Prostate gland (tissue), 2 donors: ENCODE results near the gene SCRN2. TPM values are rescaled to one million over a fixed set of nuclear protein-coding genes. Genes with fewer than 3 reads are reported as not detected.
A peak's percentile ranks its signal among the peaks of the same experiment; 100 is the strongest.

Source experiments
- DNase-seq: peaks from one replicate; pipeline ENCODE4 v3.0.0-alpha.2; 2019; ENCODE audit warnings: low spot score
- H3K27ac ChIP-seq, 2 donors: fragments of 200-600 bp; sonication (generic); 2 replicates each; pipeline ENCODE4 v1.5.1; 2017 to 2019
- H3K27me3 ChIP-seq: fragments of 200-600 bp; sonication (generic); replicated peaks from 2 replicates; pipeline ENCODE4 v1.5.1; 2019; ENCODE audit not compliant: insufficient read depth
- H3K36me3 ChIP-seq, 2 donors: fragments of 200-600 bp; sonication (generic); 1 replicate in 1 of 2; 2 replicates in 1 of 2; pipeline versions ENCODE4 v1.5.1 to v1.8.1; 2017 to 2019
- H3K4me1 ChIP-seq: fragments of 200-600 bp; sonication (generic); replicated peaks from 2 replicates; pipeline ENCODE4 v1.5.1; 2019
- H3K4me3 ChIP-seq, 2 donors: fragments of 200-600 bp; sonication (generic); 2 replicates each; pipeline ENCODE4 v1.5.1; 2017 to 2019
- H3K9me3 ChIP-seq: fragments of 200-600 bp; sonication (generic); 2 replicates; pipeline ENCODE4 v1.5.1; 2017
- CTCF ChIP-seq, 4 experiments: fragments of 200-600 bp in 2 of 4; fragments of 450-650 bp in 2 of 4; sonication (generic) in 2 of 4; IDR thresholded peaks; 1 replicate in 3 of 4; 2 replicates in 1 of 4; pipeline ENCODE4 v1.5.1; 2016 to 2019; ENCODE audit warnings: antibody characterized with exemption in 4 of 4, mild to moderate bottlenecking in 2 of 4, moderate library complexity in 2 of 4
- POLR2A ChIP-seq: fragments of 450-650 bp; IDR thresholded peaks from one replicate; pipeline ENCODE4 v1.6.1; 2016; ENCODE audit warnings: antibody characterized with exemption, mild to moderate bottlenecking
- POLR2AphosphoS5 ChIP-seq: sonication (generic); formaldehyde crosslinking; IDR thresholded peaks from one replicate; pipeline ENCODE4 v1.6.1; 2017; ENCODE audit warnings: antibody characterized with exemption
- WGBS: methylation state at CpG from one replicate; pipeline ENCODE4 v1.1.5; 2018; 5-methylcytosine and 5-hydroxymethylcytosine counted together
- intact Hi-C: fragments of 100-400 bp; cut with DNase I; formaldehyde crosslinking; loops from one replicate; pipeline ENCODE4 v1.14.2; 2022
- total RNA-seq, 2 donors: library from RNA; depleted of rRNA; stranded (reverse); fragments of >200 nt; gene quantifications; one replicate each; pipeline ENCODE4 v1.1.0, GENCODE V29; 2016

Gene SCRN2
- total RNA-seq, 2 donors from 2014 or later, result 32.6 to 44.4 TPM

- 24% methylated on average over 31 of the region's 31 CpGs for WGBS
- DNase-seq, result no peak
- Histone ChIP-seq H3K27ac (no peak overlapping the region), H3K4me1 (peaks cover 4% of the 10 kb centered on the region), H3K9me3 (no peaks in the 10 kb centered on the region), H3K36me3 (no peaks in the 10 kb centered on the region), H3K27me3 (peaks cover 5% of the 10 kb centered on the region), H3K4me3 (no peak overlapping the region)
- intact Hi-C loops, result loop anchor here (5.0 to 10.0 kb wide), 2 partner anchors 105 to 1348 kb away; no protein-coding TSS in a partner anchor
- TF ChIP-seq CTCF (IDR thresholded peaks at IDR 0.05) (no peak), POLR2A (no peak), POLR2AphosphoS5 (no peak)
Measured at GRCh38 chr17:47846716-47847340, 5.8 kb upstream of the SCRN2 start.

GRCh38 chr17:47845716-47846075 is 4.6 kb upstream of the SCRN2 start:
- Histone ChIP-seq H3K4me3 (no peak overlapping the region), H3K4me1 (peaks cover 4% of the 10 kb centered on the region), H3K27me3 (peaks cover 5% of the 10 kb centered on the region), H3K27ac (no peak overlapping the region), H3K9me3 (no peaks in the 10 kb centered on the region), H3K36me3 (no peaks in the 10 kb centered on the region)
- no peak for TF ChIP-seq POLR2A
- TF ChIP-seq POLR2AphosphoS5, result no peak
- WGBS, result 91% methylated on average over 3 of the region's 3 CpGs
- intact Hi-C loops, result loop anchor here (5.0 to 10.0 kb wide), 2 partner anchors 107 to 1349 kb away; no protein-coding TSS in a partner anchor
- DNase-seq, result no peak

GRCh38 chr17:47844814-47845715 is 4.0 kb upstream of the SCRN2 start:
- peaks cover 5% of the 10 kb centered on the region for H3K27me3 ChIP-seq
- intact Hi-C loops, result loop anchor here (5.0 to 10.0 kb wide), 2 partner anchors 107 to 1350 kb away; no protein-coding TSS in a partner anchor

GRCh38 chr17:47844227-47844626 is 3.2 kb upstream of the SCRN2 start:
- no peak for TF ChIP-seq CTCF (IDR thresholded peaks at IDR 0.05)
- no peak for TF ChIP-seq POLR2AphosphoS5
- no peak for TF ChIP-seq POLR2A
- no peak for DNase-seq
- no peaks in the 10 kb centered on the region for H3K36me3 ChIP-seq
- WGBS, result 43% methylated on average over 5 of the region's 5 CpGs
- H3K4me1 ChIP-seq, result peaks cover 7% of the 10 kb centered on the region
- peaks cover 5% of the 10 kb centered on the region for H3K27me3 ChIP-seq
- H3K9me3 ChIP-seq, result no peaks in the 10 kb centered on the region
- H3K4me3 ChIP-seq, result no peak overlapping the region
- intact Hi-C loops, result loop anchor here (10.0 kb wide), 1 partner anchor 1351 kb away; no protein-coding TSS in a partner anchor
- H3K27ac ChIP-seq, result no peak overlapping the region

More at GRCh38 chr17:47844814-47845715, 4.0 kb upstream of the SCRN2 start:
- 40% methylated on average over 4 of the region's 4 CpGs for WGBS
- no peak for TF ChIP-seq POLR2AphosphoS5
- no peak for TF ChIP-seq POLR2A
- TF ChIP-seq CTCF (IDR thresholded peaks at IDR 0.05), result peak in 1 of 4 experiments; percentile 12
- no peak for DNase-seq
- Histone ChIP-seq H3K36me3 (no peaks in the 10 kb centered on the region), H3K9me3 (no peaks in the 10 kb centered on the region), H3K4me1 (peaks cover 7% of the 10 kb centered on the region), H3K4me3 (no peak overlapping the region), H3K27ac (no peak overlapping the region)

GRCh38 chr17:47843391-47843730 is 2.3 kb upstream of the SCRN2 start:
- H3K36me3 ChIP-seq, result no peaks in the 10 kb centered on the region
- no peaks in the 10 kb centered on the region for H3K9me3 ChIP-seq
- TF ChIP-seq POLR2A (no peak), CTCF (IDR thresholded peaks at IDR 0.05) (no peak), POLR2AphosphoS5 (no peak)
- no peak for DNase-seq
- intact Hi-C loops, result loop anchor here (10.0 kb wide), 1 partner anchor 1351 kb away; no protein-coding TSS in a partner anchor
- no peak overlapping the region for H3K27ac ChIP-seq
- no peak overlapping the region for H3K4me3 ChIP-seq
- peaks cover 5% of the 10 kb centered on the region for H3K27me3 ChIP-seq
- WGBS, result 12% methylated on average over 6 of the region's 6 CpGs
- H3K4me1 ChIP-seq, result peaks cover 7% of the 10 kb centered on the region
